ENCODE measurements around the gene GPSM1.

The GPSM1 gene

DNA sequence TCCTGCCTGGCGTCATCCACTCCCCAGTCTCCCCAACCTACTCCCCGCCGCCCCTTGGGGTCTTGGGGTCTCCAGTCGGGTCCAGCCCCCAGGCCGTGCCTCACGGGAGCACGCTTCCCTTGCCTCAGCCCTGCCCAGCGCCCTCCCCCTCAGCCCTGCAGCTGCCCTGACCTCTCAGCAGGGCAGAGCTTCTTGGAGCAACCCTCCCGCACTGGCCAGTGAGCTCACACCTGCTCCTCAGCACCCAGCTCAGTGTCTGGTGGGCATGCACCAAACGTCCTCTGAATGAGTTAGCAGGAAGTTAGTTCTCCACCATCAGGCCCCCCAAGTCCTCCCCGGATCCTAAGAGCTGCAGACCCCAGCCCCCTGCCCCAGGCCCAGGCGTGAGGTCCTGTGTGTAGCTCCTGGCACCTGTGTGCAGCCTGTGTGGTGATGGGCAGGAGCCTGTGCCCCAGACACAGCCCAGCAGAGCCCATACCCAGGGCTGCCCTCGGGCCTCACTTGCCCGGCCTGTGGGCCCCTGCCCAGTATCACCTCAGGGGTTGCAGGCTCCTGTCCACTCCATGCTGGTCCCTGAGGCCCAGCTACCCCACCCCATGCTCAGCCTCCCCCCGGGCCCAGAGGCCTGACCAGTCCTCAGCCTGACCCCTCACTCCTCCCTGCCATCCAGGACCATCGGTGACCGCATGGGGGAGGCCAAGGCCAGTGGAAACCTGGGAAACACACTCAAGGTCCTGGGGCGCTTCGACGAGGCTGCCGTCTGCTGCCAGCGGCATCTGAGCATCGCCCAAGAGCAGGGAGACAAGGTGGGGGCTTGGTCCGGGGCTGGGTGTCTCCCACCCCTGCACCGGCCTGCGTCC, 8.2 kb downstream of the GPSM1 start:
- no peak for ATAC-seq

DNA sequence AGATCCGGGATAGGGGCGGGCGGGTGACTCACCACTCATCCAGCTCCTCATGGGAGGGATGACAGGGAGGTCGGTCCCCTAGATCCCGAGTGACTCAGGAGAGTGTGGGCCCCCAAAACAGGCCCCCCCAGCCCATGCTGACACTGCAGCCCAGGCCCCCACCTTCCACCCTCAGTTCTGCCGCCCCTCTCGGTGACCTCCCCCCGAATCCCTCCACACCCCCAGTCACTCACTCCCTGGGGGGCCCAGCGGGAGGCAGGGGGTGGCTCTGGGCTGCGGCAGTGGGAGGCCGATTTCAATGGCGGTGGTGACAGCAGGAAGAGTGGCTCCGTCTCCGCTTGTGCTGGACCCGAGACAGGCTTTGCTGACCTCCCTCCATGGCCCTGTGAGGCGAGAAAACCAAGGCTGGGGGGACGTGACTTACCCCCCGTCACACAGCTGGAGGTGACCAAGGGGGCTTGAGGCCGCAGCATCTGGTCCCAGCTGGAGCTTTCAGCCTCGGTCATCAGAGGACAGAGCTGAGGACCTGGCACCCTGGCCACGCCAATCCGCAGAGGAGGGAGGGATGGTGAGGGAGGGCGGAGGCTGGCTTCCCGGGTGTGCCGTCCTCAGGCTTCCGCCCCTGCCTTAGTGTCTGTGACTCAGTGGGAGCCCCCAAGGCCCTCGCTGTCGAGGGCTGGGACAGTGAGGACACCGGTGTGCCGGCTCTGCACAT, 9.0 kb downstream of the GPSM1 start:
- no peak for ATAC-seq

DNA sequence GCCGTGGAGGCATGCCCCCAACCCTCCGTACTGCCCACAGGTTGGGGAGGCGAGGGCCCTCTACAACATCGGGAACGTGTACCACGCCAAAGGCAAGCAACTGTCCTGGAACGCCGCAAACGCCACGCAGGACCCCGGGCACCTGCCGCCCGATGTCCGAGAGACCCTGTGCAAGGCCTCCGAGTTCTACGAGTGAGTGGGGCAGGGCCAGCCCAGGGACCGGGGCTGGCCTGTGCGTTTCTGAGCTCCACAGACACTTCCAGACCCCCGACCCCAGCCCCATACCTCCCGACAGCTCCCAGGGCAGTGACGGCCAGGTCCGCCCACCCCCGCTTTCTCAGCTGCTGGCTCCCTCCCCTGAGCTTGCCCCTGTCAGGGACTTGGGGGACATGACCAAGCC, 9.5 kb downstream of the GPSM1 start:
- ATAC-seq, result no peak

DNA sequence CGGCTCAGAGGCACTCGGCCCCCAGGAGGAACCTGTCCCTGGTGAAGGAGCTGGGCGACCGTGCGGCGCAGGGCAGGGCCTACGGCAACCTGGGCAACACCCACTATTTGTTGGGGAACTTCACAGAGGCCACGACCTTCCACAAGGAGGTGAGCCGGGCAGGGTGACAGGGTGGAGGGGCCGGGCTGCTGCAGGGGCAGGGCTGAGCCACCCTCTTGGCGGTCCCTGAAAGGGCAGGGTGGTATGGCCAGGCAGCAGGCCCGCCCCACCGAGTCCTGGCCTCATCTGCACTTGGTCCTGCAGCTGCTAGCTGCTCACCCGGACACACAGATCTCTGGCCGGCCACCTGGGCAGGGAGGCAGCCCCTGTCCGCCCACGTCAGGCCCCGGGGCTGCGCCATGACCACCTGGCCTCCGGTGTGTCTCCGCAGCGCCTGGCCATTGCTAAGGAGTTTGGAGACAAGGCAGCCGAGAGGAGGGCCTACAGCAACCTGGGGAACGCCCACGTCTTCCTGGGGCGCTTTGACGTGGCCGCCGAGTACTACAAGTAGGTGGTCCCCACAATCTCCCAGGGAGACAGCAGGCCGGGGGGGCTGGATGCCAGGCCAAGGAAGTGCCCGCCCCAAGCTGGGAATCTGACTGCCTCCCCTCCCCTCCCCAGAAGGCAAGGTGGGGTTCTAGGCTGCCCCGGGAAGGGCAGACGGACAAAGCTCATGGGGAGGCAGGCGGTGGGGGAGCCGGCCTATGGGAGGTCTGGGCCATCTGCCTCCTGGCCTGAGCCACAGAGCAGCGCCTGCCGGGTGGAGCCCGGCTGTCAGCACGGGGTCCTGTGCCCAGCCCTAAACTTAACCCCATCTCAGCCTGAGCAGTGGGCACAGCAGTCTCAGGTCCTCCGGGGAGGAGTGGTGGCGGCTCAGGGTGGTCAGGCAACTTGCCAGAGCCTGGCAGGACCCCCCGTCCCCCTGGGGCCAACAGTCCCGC, 10.4 kb downstream of the GPSM1 start:
- ATAC-seq, result no peak

DNA sequence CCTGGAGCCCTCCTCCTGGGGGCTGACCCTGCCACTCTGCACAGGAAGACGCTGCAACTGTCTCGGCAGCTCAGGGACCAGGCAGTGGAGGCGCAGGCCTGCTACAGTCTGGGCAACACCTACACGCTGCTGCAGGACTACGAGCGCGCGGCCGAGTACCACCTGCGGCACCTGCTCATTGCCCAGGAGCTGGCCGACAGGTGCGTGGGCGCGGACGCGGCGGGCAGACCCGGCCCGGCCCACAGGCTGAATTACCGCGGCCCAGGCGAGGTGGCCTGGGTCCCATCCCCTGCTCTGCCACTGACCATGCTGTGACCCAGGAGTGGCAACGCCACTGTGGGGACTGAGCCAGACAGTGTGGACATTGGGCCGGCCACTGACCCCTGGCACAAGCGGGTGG, 11.2 kb downstream of the GPSM1 start:
- ATAC-seq, result no peak

DNA sequence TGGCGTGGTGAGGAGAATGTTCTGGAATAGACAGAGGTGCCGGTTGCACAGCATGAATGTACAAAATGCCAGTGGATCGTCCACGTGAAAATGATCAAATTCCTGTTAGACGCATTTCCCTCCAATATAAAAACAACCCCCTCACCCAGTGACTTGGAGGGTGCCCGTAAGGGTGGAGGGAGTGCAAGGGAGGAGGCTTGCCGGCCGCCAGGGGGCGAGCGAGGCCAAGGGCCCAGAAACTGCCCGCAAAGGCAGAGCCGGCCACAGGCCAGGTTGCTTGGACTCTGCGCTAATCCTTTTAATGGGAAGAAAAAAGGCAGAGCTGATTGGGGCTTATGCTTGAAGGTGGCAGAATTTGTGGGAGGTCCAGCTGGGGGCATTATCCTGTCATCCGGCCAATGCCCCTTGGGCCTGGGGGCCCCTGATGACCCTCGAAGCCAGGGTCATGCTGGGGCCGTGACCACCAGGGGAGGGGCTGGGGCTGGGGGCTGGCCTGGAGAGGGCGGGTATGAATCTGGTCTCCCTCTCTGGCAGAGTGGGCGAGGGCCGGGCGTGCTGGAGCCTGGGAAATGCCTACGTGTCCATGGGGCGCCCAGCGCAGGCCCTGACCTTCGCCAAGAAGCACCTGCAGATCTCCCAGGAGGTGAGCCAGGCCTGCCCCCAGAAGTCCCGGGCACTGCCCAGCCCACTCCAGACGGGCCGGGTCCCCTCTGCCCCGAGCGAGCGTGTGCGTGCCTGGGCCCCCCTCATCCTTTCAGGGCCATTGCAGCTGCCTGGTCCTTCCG, 12.0 kb downstream of the GPSM1 start:
- ATAC-seq, result no peak

DNA sequence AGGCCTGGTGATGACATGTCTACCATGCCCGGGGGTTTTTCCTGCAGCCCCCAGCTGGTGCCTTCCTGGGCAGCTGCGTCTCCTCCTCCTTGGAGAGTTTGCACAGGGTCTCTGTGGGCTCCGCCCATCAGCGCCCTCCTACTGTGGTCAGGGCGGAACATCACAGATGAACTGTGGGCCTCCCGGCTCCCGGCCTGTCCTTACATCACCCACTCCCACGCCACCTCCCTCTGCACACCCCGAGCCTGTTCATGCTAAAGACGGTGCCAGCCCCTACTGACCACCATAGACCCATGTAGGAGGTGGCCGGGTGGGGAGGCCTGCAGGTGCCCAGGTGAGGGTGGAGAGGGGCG, 12.6 kb downstream of the GPSM1 start:
- no peak for ATAC-seq

DNA sequence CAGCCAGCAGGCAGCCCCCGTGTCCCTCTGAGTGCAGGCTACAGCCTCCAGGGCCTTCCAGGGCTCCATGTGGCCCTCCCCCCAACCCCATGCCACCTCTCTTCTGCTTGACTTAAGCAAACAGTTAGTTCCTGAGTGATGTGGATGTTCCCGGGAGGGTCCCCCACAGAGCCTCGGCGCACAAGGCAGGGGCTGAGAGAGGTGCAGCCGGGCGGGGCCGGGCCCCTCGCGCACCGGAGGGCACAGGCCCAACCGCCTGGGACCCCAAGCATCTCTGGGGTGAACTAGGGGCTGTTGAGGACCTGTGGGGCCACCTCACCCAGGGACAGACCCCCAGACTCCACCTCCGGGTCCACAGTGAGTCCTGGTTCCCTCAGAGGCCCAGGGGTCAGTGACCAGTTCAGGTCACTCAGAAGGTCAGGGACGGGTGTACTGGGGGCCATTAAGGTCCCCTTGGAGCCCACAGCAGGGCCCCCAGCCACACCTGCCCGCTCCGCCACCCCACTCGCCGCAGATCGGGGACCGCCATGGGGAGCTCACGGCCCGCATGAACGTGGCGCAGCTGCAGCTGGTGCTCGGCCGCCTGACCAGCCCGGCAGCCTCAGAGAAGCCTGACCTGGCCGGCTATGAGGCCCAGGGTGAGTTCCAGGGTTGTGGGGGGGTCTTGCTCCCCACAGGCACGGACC, 13.2 kb downstream of the GPSM1 start:
- ATAC-seq, result no peak

DNA sequence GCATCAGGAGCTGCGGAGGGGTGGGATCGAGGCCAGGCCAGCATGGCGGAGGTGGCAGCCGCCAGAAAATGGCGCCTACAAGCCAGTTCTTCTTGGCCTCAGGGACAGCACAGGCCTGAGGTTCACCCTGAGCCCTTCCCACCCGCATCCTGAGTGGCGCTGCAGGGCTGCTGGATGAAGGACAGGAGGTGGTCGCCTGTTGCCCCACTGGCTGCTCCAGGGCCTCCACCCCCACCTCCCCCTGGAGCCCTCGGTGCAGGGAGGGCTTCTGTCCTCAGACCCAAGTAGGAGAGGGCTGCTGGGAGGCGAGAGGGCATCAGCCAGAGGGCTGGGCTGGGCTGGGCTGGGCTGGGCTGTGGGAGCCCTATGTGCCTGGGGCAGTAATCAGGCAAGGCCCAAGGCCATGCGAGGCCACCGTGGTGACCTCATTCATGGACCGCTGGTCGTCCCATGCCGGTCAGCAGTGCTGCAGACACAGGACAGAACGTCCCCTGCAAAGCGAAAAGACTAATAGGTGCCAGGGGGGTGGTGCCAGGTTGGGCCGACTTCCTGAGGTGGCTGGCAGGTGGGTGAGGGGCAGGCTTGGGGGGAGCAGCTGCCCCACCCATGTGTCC, 13.8 kb downstream of the GPSM1 start:
- no peak for ATAC-seq

DNA sequence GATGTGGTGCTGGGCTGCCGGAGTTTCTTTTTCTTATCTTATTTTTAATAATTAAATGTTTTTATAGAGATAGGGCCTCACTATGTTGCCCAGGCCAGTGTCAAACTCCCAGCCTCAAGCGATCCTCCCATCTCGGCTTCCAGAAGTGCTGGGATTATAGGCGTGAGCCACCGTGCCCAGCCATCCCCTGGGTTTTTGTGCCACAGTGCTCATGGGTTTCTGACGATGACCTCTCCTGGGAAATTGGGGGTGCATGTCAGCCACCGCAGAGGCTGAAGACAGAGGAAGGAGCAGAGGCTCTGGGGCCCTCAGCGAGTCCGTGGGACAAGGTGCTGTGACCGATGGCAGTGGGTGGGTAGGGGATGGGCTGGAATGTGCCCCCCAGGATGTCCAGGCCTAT, 14.4 kb downstream of the GPSM1 start:
- no peak for ATAC-seq

DNA sequence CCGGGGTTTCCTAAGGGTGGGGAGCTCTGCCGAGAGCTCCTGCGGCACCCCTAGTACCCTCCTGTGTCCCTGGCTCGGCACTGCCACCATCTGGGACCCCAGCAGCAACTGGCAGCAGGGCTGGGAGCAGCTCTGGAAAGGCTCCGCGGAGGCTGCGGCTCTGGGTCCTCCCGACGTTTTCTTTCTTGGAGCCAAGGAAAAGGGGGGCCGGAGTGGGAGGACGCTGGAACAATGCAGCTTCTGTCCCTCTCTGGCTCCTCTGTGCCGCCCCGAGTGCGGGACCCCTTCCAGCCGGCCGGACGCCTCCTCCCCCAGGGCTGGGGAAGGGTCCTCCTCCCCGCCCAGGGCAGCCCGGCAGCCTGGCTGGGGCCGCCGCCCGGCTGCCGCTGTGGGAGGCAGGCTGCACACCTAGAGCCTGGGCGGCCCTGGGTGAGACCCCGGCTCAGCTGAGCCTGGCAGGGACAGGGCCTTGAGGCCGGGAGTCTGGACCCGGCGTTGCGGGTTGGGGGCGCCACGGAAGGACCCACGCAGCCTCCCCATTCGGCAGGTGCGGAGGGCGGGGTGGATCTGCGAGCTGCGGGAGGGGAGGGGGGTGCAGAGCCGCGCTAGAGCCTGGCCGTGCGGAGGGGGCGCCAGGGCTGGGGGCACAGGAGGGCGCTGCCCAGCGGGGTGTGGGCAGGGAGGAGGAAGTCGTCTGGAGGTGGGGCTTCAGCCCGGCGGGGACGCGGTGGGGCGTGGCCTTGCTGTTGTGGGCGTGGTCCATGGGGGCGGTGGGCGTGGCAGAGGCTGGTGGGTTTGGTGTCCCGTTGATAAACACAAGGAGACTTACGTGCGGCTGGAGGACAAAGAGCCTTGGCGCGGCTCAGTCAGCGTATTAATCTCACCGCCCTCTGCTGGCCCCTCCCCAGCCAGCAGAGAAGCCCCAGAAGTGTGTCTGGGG, 15.1 kb downstream of the GPSM1 start:
- peak in 1 of 2 donors; percentile 24 for ATAC-seq

DNA sequence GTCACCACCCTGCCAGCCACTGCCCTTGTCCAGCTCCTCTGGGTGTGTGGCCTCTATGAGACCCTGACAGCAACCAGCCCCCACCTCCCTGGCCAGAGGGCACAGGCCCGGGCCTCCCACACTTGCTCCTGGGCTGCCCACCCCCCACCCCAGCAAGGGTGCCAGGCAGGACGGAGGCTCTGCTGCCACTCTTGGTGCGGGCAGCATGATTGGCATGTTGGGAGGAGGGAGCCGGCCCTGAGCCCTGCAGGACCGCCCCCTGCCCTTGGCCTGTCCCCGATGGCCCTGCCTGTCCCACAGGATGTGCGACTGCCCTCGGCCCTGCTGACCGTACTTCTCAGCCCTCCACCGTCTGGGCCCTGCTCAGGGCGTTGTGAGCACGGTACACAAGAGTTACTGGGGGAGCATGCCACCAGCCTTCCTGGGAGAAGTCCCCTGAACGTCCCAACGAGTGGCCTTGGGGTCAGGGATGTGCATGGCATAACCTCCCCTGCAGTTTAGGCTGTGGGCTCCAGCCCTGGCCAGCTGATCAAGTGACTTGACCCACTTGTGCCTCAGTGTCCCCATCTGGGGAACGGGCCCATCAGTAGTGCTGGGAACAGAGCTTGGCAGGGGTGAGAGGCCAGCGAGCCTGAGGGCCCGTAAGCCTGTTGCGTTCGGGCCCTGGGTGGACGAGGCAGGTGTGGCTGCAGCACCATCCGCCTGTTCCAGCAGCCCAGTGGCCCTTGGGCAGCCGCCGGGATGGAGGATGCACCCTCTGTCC, 16.0 kb downstream of the GPSM1 start:
- no peak for ATAC-seq

DNA sequence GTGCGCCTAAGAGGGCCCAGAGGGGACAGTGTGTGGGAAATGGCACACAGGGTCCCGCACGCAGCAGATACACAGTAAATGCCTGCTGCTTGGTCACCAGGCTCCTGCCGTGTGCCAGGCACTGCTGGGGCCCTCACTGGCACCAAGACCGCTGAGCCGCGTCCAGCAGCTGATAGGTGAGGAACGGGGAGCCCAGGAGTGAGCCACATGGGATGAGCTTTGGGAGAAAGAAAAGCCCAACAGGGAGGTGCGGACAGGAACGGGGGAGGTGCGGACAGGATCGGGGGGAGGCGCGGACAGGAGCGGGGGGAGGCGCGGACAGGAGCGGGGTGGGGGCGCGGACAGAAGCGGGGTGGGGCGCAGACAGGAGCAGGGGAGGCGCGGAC, 16.5 kb downstream of the GPSM1 start:
- no peak for ATAC-seq

DNA sequence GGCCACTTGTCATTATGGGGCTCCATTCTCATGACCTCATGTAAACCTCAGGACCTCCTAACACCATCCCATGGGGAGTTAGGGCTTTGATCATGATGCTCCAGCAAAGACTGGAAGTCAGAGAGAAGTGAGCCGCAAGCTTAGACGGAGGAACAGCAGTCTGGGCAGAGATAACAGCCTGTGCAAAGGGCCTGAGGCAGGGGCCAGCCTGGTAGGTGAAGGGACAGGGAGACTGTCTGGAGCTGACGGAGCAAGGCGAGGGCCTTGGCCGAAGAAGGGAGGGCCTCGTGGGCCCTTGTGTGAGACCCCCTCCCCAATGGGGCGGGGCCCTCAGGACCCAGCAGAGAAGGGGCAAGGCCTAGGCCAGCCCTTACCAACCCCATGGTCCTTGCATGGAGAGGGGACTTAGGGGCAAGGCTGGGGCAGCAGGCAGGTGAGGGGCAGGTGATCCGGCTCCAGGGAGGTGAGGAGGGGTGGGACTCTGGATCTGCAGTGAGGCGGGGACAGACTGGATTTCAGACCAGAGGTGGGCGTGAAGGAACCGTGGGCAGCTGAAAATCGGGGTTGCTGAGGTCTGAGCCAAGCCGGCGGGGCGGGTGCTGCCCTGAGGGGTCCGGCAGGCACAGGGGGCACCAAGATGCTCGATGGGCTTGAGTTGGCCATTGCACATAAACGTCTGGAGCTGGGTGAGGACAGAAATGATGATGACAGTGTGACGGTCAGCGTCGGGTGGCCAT, 17.4 kb downstream of the GPSM1 start:
- no peak for ATAC-seq

DNA sequence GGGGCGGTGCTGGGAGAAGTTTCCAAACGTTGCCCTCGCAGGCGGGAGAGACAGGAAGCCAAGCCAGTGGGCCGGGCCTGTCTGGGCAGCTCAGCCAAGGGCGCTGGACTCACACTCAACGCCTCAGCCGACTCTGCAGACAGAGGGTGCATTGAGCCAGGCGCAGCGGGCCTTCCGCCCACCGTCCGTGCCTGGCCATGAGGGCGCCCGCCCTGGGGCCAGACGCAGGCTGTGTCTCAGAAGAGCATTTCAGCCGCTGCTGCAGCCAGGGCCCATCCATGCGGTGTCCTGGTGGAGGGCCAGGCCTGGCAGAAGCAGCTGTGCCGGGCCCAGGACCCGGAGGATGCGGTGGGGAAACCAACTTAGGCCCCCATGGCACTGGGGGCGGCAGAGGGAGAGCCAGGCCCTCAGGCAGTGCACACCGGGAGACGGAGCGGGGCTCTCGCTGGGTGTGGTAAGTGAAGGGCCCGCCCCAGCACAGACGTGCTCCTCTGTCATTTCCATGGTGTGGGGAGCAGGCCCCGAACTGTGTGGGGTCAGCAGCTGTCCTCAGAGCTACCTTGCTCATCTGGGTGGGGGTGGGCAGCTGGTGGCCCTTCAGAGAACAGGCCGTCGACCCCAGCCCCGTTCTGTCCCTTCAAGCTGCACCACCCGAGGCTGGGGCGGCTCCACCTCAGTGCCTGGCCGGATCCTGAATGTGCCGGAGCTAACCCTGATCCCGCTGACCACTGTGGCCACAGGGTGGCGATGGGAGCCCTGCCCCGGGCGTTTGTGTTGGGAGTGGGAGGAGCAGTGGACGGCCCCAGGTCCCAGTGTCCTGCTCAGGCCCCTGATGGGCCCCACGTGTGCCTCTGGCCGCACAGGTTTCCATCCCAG, 18.2 kb downstream of the GPSM1 start:
- ATAC-seq, result no peak

DNA sequence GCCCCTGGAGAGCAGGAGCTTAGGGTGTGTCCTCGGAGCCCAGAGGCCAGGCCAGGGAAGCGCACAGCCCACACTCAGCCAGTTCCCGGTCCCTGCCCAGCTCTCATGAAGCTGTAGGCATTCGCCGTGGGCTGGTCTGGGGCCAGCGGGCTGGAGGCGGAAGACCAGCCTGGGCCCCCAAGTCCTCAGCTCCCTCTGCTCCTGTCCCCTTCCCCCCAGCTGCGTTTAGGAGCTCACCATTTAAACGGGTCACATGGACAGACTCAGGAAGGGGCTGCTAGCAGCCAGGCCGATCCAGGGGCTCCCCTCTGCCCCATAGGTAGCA, 18.8 kb downstream of the GPSM1 start:
- no peak for ATAC-seq

DNA sequence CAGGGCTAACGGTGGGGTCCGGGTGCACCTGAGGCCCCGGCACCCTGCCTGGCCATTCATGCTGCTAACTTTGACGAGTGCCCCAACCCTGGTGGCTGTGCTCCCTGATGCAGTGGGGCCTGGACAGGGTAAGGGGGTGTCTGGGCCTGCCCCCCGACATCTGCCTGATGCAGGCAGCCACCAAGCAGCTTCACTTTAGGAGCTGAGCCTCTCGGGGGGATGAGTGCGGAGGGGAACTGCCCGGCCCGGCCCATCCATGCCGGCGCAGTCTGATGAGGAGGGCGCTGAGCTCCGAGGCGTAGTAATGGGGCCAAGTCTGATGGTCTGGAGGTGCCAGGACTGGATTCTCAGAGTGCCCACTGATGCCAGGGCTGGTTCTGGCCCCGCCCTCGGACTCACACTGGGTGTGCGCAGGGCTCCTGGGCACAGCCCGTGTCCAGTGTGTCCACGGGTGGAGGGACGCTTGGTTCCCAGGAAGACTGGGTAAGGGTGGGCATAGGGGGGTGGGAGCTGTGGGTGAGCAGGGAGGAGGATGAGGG, 19.7 kb downstream of the GPSM1 start:
- ATAC-seq, result no peak

All from activated CD4-positive, CD25-positive, alpha-beta regulatory T cell treated with anti-CD3 and anti-CD28 coated beads, Interleukin-2, amount 50 U/mL, for 24 hours (primary cell).